Measurements from ENCODE around the gene TRPM7. TPM values are rescaled to one million over a fixed set of nuclear protein-coding genes. Genes with fewer than 3 reads are reported as not detected.

TRPM7 gene
- total and polyA plus RNA-seq, 9 of the 15 experiments (the other 6 are each of a cell fraction or from before 2014, with no cell fraction given): 12.3 to 59.2 (median 31.5) TPM

DNA sequence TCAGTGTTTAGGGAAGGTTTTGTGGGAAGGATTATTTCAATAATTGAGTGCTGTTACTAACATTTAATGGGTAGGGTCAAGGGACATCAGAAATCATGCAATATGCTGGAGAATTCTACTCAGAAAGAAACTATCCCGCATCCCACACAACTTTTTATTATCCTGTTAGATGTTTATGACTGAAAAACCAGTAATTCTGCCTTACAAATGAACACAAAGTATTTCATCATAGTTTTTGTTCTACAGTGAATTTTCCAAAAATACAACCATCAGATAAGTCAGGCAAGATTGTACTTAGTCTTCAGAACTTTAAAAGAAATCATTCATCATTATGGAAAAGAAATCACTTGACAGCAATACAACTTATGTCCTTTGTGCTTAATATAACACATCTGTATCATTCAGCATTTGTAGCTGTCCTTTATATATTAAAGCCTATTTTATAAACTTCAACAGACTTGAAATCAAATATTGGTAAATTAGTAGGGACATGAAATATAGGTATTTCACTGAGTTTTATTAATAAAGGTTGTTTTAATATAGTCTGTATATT lies 61.9 kb downstream of the TRPM7 start (continued):
- TF ChIP-seq NFE2L1 (tag; IDR thresholded peaks at IDR 0.05; ENCODE audit: borderline replicate concordance, low read depth) (no peak), GABPB2 (CRISPR knock-in tag; conservative IDR thresholded peaks at IDR 0.05) (no peak), KAT7 (CRISPR knock-in tag; IDR thresholded peaks at IDR 0.05; ENCODE audit: borderline replicate concordance) (no peak), EP300 (IDR thresholded peaks at IDR 0.05; ENCODE audit: low read length) (peak; percentile 22; the same call in 1 of the 2 replicates), SOX6 (IDR thresholded peaks at IDR 0.05) (peak; percentile 61; the same call in 1 of the 2 replicates)
- TF ChIP-seq, protein P1, sequence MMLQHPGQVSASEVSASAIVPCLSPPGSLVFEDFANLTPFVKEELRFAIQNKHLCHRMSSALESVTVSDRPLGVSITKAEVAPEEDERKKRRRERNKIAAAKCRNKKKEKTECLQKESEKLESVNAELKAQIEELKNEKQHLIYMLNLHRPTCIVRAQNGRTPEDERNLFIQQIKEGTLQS (IDR thresholded peaks at IDR 0.05): peak; percentile 81
- TF ChIP-seq, protein P1 (CRISPR knock-in tag; conservative IDR thresholded peaks at IDR 0.05): no peak
- TF ChIP-seq, protein P2, sequence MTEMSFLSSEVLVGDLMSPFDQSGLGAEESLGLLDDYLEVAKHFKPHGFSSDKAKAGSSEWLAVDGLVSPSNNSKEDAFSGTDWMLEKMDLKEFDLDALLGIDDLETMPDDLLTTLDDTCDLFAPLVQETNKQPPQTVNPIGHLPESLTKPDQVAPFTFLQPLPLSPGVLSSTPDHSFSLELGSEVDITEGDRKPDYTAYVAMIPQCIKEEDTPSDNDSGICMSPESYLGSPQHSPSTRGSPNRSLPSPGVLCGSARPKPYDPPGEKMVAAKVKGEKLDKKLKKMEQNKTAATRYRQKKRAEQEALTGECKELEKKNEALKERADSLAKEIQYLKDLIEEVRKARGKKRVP (CRISPR knock-in tag; IDR thresholded peaks at IDR 0.05): peak; percentile 58
- TF ChIP-seq, protein P3, sequence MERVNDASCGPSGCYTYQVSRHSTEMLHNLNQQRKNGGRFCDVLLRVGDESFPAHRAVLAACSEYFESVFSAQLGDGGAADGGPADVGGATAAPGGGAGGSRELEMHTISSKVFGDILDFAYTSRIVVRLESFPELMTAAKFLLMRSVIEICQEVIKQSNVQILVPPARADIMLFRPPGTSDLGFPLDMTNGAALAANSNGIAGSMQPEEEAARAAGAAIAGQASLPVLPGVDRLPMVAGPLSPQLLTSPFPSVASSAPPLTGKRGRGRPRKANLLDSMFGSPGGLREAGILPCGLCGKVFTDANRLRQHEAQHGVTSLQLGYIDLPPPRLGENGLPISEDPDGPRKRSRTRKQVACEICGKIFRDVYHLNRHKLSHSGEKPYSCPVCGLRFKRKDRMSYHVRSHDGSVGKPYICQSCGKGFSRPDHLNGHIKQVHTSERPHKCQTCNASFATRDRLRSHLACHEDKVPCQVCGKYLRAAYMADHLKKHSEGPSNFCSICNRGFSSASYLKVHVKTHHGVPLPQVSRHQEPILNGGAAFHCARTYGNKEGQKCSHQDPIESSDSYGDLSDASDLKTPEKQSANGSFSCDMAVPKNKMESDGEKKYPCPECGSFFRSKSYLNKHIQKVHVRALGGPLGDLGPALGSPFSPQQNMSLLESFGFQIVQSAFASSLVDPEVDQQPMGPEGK (CRISPR knock-in tag; IDR thresholded peaks at IDR 0.05; ENCODE audit: borderline replicate concordance): no peak
- TF ChIP-seq, protein P4, sequence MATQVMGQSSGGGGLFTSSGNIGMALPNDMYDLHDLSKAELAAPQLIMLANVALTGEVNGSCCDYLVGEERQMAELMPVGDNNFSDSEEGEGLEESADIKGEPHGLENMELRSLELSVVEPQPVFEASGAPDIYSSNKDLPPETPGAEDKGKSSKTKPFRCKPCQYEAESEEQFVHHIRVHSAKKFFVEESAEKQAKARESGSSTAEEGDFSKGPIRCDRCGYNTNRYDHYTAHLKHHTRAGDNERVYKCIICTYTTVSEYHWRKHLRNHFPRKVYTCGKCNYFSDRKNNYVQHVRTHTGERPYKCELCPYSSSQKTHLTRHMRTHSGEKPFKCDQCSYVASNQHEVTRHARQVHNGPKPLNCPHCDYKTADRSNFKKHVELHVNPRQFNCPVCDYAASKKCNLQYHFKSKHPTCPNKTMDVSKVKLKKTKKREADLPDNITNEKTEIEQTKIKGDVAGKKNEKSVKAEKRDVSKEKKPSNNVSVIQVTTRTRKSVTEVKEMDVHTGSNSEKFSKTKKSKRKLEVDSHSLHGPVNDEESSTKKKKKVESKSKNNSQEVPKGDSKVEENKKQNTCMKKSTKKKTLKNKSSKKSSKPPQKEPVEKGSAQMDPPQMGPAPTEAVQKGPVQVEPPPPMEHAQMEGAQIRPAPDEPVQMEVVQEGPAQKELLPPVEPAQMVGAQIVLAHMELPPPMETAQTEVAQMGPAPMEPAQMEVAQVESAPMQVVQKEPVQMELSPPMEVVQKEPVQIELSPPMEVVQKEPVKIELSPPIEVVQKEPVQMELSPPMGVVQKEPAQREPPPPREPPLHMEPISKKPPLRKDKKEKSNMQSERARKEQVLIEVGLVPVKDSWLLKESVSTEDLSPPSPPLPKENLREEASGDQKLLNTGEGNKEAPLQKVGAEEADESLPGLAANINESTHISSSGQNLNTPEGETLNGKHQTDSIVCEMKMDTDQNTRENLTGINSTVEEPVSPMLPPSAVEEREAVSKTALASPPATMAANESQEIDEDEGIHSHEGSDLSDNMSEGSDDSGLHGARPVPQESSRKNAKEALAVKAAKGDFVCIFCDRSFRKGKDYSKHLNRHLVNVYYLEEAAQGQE (IDR thresholded peaks at IDR 0.05; ENCODE audit: borderline replicate concordance): no peak
- TF ChIP-seq, protein P4 (CRISPR knock-in tag; IDR thresholded peaks at IDR 0.05; ENCODE audit: low read depth): no peak
- TF ChIP-seq, protein P5, sequence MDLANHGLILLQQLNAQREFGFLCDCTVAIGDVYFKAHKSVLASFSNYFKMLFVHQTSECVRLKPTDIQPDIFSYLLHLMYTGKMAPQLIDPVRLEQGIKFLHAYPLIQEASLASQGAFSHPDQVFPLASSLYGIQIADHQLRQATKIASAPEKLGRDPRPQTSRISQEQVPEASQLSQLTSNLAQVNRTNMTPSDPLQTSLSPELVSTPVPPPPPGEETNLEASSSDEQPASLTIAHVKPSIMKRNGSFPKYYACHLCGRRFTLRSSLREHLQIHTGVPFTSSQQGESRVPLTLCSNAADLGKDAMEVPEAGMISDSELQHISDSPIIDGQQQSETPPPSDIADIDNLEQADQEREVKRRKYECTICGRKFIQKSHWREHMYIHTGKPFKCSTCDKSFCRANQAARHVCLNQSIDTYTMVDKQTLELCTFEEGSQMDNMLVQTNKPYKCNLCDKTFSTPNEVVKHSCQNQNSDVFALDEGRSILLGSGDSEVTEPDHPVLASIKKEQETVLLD (IDR thresholded peaks at IDR 0.05): no peak
- TF ChIP-seq, protein P6, sequence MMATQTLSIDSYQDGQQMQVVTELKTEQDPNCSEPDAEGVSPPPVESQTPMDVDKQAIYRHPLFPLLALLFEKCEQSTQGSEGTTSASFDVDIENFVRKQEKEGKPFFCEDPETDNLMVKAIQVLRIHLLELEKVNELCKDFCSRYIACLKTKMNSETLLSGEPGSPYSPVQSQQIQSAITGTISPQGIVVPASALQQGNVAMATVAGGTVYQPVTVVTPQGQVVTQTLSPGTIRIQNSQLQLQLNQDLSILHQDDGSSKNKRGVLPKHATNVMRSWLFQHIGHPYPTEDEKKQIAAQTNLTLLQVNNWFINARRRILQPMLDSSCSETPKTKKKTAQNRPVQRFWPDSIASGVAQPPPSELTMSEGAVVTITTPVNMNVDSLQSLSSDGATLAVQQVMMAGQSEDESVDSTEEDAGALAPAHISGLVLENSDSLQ (IDR thresholded peaks at IDR 0.05): peak; percentile 52
